PFSK-1 (cell line): ENCODE measurements around the gene SLC12A8.

Experiments
- POLR2AphosphoS5 ChIP-seq: IDR thresholded peaks from 2 replicates; pipeline ENCODE4 v1.6.1; 2012; ENCODE audit warnings: low read depth, mild to moderate bottlenecking, control low read depth, low read length, moderate library complexity
- SIN3A ChIP-seq: IDR thresholded peaks from 2 replicates; pipeline ENCODE4 v1.6.1; 2012; ENCODE audit warnings: mild to moderate bottlenecking, low read length, moderate library complexity, borderline replicate concordance; ENCODE audit not compliant: insufficient read depth
- TAF1 ChIP-seq: IDR thresholded peaks from 2 replicates; pipeline ENCODE4 v1.6.1; 2012; ENCODE audit warnings: low read length, control low read depth, borderline replicate concordance; ENCODE audit not compliant: insufficient read depth

- TF ChIP-seq POLR2AphosphoS5: no peak
- no peak for TF ChIP-seq TAF1
- no peak for TF ChIP-seq SIN3A
These were observed 5.6 kb downstream of the SLC12A8 start for GRCh38 chr3:125206934-125207333.
